ENCODE data around the gene CLEC4G. TPM values are rescaled to one million over a fixed set of nuclear protein-coding genes. Genes with fewer than 3 reads are reported as not detected.

Gene CLEC4G
- total RNA-seq, 4 donors from 2014 or later, result 0.55 to 1.1 TPM; not detected in 2

- H3K36me3 ChIP-seq, result no peaks in the 10 kb centered on the region
- 2 to 19% methylated on average over 11 to 17 of the region's 78 CpGs for WGBS, 2 donors (ENCODE audit: low coverage in 1 of 2)
- H3K27me3 ChIP-seq, result peaks cover 57% of the 10 kb centered on the region
- TF ChIP-seq POLR2AphosphoS5 (IDR thresholded peaks at IDR 0.05) (no peak), POLR2A (IDR thresholded peaks at IDR 0.05) (no peak), EP300 (IDR thresholded peaks at IDR 0.05; ENCODE audit: low read depth) (no peak)
- TF ChIP-seq, protein P1, sequence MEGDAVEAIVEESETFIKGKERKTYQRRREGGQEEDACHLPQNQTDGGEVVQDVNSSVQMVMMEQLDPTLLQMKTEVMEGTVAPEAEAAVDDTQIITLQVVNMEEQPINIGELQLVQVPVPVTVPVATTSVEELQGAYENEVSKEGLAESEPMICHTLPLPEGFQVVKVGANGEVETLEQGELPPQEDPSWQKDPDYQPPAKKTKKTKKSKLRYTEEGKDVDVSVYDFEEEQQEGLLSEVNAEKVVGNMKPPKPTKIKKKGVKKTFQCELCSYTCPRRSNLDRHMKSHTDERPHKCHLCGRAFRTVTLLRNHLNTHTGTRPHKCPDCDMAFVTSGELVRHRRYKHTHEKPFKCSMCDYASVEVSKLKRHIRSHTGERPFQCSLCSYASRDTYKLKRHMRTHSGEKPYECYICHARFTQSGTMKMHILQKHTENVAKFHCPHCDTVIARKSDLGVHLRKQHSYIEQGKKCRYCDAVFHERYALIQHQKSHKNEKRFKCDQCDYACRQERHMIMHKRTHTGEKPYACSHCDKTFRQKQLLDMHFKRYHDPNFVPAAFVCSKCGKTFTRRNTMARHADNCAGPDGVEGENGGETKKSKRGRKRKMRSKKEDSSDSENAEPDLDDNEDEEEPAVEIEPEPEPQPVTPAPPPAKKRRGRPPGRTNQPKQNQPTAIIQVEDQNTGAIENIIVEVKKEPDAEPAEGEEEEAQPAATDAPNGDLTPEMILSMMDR (IDR thresholded peaks at IDR 0.05), result no peak
- H3K27ac ChIP-seq, result no peak overlapping the region
- no peaks in the 10 kb centered on the region for H3K9me3 ChIP-seq
- intact Hi-C loops (cut with DNase I; ENCODE audit: low total_unique reads) (no loop called here), in situ Hi-C loops (cut with MboI; ENCODE audit: low pct_ligation_motif_present in 1 of 4, low pct_unique_long_range_greater_than_20kb in 1 of 4, low sequenced_read_pairs in 3 of 4) (no loop called here)
- H3K4me3 ChIP-seq, result no peak overlapping the region
- peaks cover 0 to 7% (median 0%) of the 10 kb centered on the region in 4 donors for H3K4me1 ChIP-seq
- DNase-seq, result no peak
Measured at GRCh38 chr19:7730286-7731217, 1.4 kb downstream of the CLEC4G start.

DNA sequence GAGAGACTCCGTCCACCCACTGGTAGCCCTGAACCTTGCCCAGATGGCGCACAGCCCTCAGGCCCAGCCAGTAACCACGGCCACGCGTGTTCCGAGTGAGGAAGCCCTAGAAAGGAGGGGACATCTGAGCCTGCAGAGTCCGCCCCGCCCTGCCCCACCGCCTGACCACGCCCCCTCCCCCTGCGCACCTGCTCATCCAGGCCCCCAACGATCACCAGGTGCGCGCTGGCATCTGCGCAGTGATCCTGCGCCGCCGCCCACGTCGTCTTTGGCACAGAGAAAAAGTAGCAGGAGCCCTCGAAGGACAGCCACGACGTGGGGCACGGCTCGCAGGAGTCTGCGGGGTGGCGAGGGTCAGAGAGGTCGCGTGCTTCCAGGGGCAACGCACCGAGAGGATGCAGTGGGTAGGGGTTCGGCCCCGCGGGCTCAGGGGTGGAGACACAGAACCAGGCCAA lies 2.1 kb downstream of the CLEC4G start:
- H3K27ac ChIP-seq, result no peak overlapping the region
- no peak for DNase-seq
- no peak overlapping the region for H3K4me3 ChIP-seq
- peaks cover 57% of the 10 kb centered on the region for H3K27me3 ChIP-seq
- in situ Hi-C loops (cut with MboI; ENCODE audit: low pct_ligation_motif_present in 1 of 4, low pct_unique_long_range_greater_than_20kb in 1 of 4, low sequenced_read_pairs in 3 of 4), result no loop called here
- TF ChIP-seq POLR2AphosphoS5 (IDR thresholded peaks at IDR 0.05), result no peak
- TF ChIP-seq EP300 (IDR thresholded peaks at IDR 0.05; ENCODE audit: low read depth), result no peak
- TF ChIP-seq, protein P1 (IDR thresholded peaks at IDR 0.05), result no peak
- TF ChIP-seq POLR2A (IDR thresholded peaks at IDR 0.05), result no peak
- H3K4me1 ChIP-seq, result peaks cover 0 to 7% (median 0%) of the 10 kb centered on the region in 4 donors
- H3K36me3 ChIP-seq, result no peaks in the 10 kb centered on the region
- intact Hi-C loops (cut with DNase I; ENCODE audit: low total_unique reads), result no loop called here
- 14% methylated on average over 7 of the region's 34 CpGs; no CpG with 5 or more reads in 1 of the 2 donors for WGBS, 2 donors (ENCODE audit: low coverage in 1 of 2)
- no peaks in the 10 kb centered on the region for H3K9me3 ChIP-seq

DNA sequence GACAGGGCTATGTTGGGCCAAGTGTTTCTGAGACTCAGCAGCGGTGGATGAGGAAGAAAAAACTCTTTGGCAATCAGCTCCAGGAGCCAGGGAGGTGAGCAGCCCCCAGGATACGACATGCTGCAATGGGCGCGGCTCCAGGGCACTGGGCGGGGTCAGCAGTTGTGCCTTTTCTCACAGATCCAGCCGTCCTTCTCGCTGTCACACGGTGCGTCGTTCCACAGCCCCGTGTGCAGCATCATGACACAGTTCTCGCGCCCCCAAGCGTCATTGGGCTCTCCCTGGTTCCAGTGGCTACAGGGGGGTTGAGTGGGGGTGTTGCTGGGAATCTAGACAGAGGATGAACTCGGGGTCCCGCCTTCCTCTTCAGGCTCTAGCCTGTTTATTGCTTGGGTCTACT lies 2.7 kb downstream of the CLEC4G start:
- 18% methylated on average over 16 of the region's 16 CpGs; no CpG with 5 or more reads in 1 of the 2 donors for WGBS, 2 donors (ENCODE audit: low coverage in 1 of 2)
- in situ Hi-C loops (cut with MboI; ENCODE audit: low pct_ligation_motif_present in 1 of 4, low pct_unique_long_range_greater_than_20kb in 1 of 4, low sequenced_read_pairs in 3 of 4) (no loop called here), intact Hi-C loops (cut with DNase I; ENCODE audit: low total_unique reads) (no loop called here)
- no peaks in the 10 kb centered on the region for H3K9me3 ChIP-seq
- peaks cover 57% of the 10 kb centered on the region for H3K27me3 ChIP-seq
- H3K36me3 ChIP-seq, result no peaks in the 10 kb centered on the region
- no peak overlapping the region for H3K27ac ChIP-seq
- TF ChIP-seq EP300 (IDR thresholded peaks at IDR 0.05; ENCODE audit: low read depth), result no peak
- TF ChIP-seq POLR2AphosphoS5 (IDR thresholded peaks at IDR 0.05), result no peak
- TF ChIP-seq, protein P1 (IDR thresholded peaks at IDR 0.05), result no peak
- TF ChIP-seq POLR2A (IDR thresholded peaks at IDR 0.05), result no peak
- DNase-seq, result no peak
- no peak overlapping the region for H3K4me3 ChIP-seq
- H3K4me1 ChIP-seq, result peaks cover 0 to 7% (median 0%) of the 10 kb centered on the region in 4 donors

- intact Hi-C loops (cut with DNase I; ENCODE audit: low total_unique reads), result no loop called here
- DNase-seq, result no peak
- no peak for TF ChIP-seq POLR2A (IDR thresholded peaks at IDR 0.05)
- no peak for TF ChIP-seq EP300 (IDR thresholded peaks at IDR 0.05; ENCODE audit: low read depth)
- no peak for TF ChIP-seq POLR2AphosphoS5 (IDR thresholded peaks at IDR 0.05)
- TF ChIP-seq, protein P1 (IDR thresholded peaks at IDR 0.05), result no peak
- Histone ChIP-seq H3K36me3 (no peaks in the 10 kb centered on the region), H3K27me3 (peaks cover 38% of the 10 kb centered on the region), H3K4me3 (no peak overlapping the region), H3K27ac (no peak overlapping the region), H3K9me3 (no peaks in the 10 kb centered on the region), H3K4me1 (peaks cover 0 to 7% (median 0%) of the 10 kb centered on the region in 4 donors)
- in situ Hi-C loops (cut with MboI; ENCODE audit: low pct_ligation_motif_present in 1 of 4, low pct_unique_long_range_greater_than_20kb in 1 of 4, low sequenced_read_pairs in 3 of 4), result no loop called here
- WGBS, 2 donors (ENCODE audit: low coverage in 1 of 2), result 71 to 73% methylated on average over 1 to 2 of the region's 2 CpGs
Measured at GRCh38 chr19:7725791-7726190, 6.1 kb downstream of the CLEC4G start.
